K562 (cell line): ENCODE results near the gene SCGB1A1. TPM values are rescaled to one million over a fixed set of nuclear protein-coding genes. Genes with fewer than 3 reads are reported as not detected.
"Not testable (repeated sequence)": the region's sequence is repeated elsewhere in the genome, so short reads cannot be mapped to it uniquely, and the experiment has no call there.

Experiments used
- ARID3A ChIP-seq: IDR thresholded peaks from 2 replicates; pipeline ENCODE4 v1.6.1; 2012; ENCODE audit warnings: low read depth, low read length, improper control_type of control experiment, borderline replicate concordance
- CTCF ChIP-seq, 3 experiments: IDR thresholded peaks in 2 of 3; conservative IDR thresholded peaks in 1 of 3; 2 replicates each; pipeline ENCODE4 v1.5.1; 2011 to 2012; ENCODE audit warnings: low read length in 3 of 3, mild to moderate bottlenecking in 3 of 3, control low read depth in 2 of 3, improper control_type of control experiment in 1 of 3, inconsistent platforms in 1 of 3, low read depth in 1 of 3, mixed read lengths in 1 of 3, moderate library complexity in 1 of 3; ENCODE audit not compliant: insufficient read depth in 2 of 3
- ILF3 ChIP-seq: fragments of 450-650 bp; IDR thresholded peaks from 2 replicates; pipeline ENCODE4 v1.6.1; 2018; ENCODE audit warnings: antibody characterized with exemption, mild to moderate bottlenecking, moderate library complexity, borderline replicate concordance
- NFIC ChIP-seq: fragments of 450-650 bp; IDR thresholded peaks from 2 replicates; pipeline ENCODE4 v1.6.1; 2017; ENCODE audit warnings: mild to moderate bottlenecking, inconsistent platforms
- RAD21 ChIP-seq, 2 experiments: fragments of 250-450 bp in 1 of 2; fragments of 450-650 bp in 1 of 2; sonication (Bioruptor Pico) in 1 of 2; formaldehyde crosslinking in 1 of 2; IDR thresholded peaks in 1 of 2; conservative IDR thresholded peaks in 1 of 2; 2 replicates each; pipeline versions ENCODE4 v1.4.0 to v1.8.0; 2020 to 2022; ENCODE audit warnings: mild to moderate bottlenecking in 2 of 2, moderate library complexity in 1 of 2
- REST ChIP-seq, 2 experiments: fragments of 450-650 bp; formaldehyde crosslinking in 1 of 2; IDR thresholded peaks; 2 replicates each; pipeline versions ENCODE4 v1.4.0 to v1.6.1; 2014 to 2020; ENCODE audit warnings: mild to moderate bottlenecking in 2 of 2, borderline replicate concordance in 1 of 2, low read depth in 1 of 2
- polyA plus RNA-seq, 8 experiments: library from polyadenylated mRNA; depleted of rRNA in 4 of 8; stranded (reverse) in 5 of 8; unstranded in 3 of 8; fragments of >200 nt; fragmentation: Nextera tagmentation in 2 of 8; fragmentation: Illumina TruSeq in 1 of 8; extraction: Ambion mirVana in 2 of 8; extraction: Trizol in 1 of 8; gene quantifications; 2 replicates each; pipeline versions ENCODE4 v1.2.1 to v1.2.3, GENCODE V29; 2011 to 2014; ENCODE audit warnings: inconsistent platforms in 1 of 8, missing spikeins in 1 of 8
- total RNA-seq, 7 experiments: library from RNA; depleted of rRNA in 6 of 7; stranded (reverse); fragments of >200 nt in 6 of 7; fragmentation: Illumina TruSeq in 2 of 7; extraction: Trizol in 2 of 7; gene quantifications; 2 replicates each; pipeline versions ENCODE4 v1.2.1 to v1.2.3, GENCODE V29; 2011 to 2021; ENCODE audit warnings: low replicate concordance in 1 of 7

Gene SCGB1A1
- total and polyA plus RNA-seq, 9 of the 15 experiments (the other 6 are each of a cell fraction or from before 2014, with no cell fraction given): 0.55 TPM; not detected in 8

- TF ChIP-seq REST (IDR thresholded peaks at IDR 0.05; ENCODE audit: borderline replicate concordance): peak; percentile 63; the same call in 1 of the 2 replicates
- TF ChIP-seq REST (CRISPR knock-in tag; IDR thresholded peaks at IDR 0.05; ENCODE audit: low read depth): not testable (repeated sequence)
- peak; percentile 85 to 87 for TF ChIP-seq RAD21 (CRISPR knock-in tag; conservative IDR thresholded peaks at IDR 0.05 in 1 of 2, IDR thresholded peaks at IDR 0.05 in 1 of 2)
- TF ChIP-seq NFIC: 0 out of 2 replicates have a peak, but pooled peaks have one; percentile 4
- TF ChIP-seq ILF3: 0 out of 2 replicates have a peak, but pooled peaks have one; percentile 35
- peak; percentile 74 to 97 (median 93) for TF ChIP-seq CTCF (IDR thresholded peaks at IDR 0.05 in 2 of 3, conservative IDR thresholded peaks at IDR 0.05 in 1 of 3; ENCODE audit: insufficient read depth in 2 of 3, low read depth in 1 of 3, low read length in 3 of 3)
- peak; percentile 84; the same call in 1 of the 2 replicates for TF ChIP-seq ARID3A
Measured at GRCh38 chr11:62380821-62381245, 38.0 kb upstream of the SCGB1A1 start (continued).
